SU-DHL-6 (cell line): ENCODE results near the gene ADRB1.

Source experiments
- CTCF ChIP-seq: fragments of 200-600 bp; sonication (generic); IDR thresholded peaks from one replicate; pipeline ENCODE4 v1.5.1; 2017; ENCODE audit warnings: antibody characterized with exemption, mild to moderate bottlenecking, low read length, moderate library complexity; ENCODE audit not compliant: insufficient read depth, poor library complexity, severe bottlenecking
- EZH2phosphoT487 ChIP-seq: fragments of 200-600 bp; sonication (generic), shearing (Covaris generic); conservative IDR thresholded peaks from 2 replicates; pipeline ENCODE4 v1.6.1; 2018; ENCODE audit warnings: mild to moderate bottlenecking, antibody characterized with exemption, low read length, moderate library complexity, mixed read lengths

DNA sequence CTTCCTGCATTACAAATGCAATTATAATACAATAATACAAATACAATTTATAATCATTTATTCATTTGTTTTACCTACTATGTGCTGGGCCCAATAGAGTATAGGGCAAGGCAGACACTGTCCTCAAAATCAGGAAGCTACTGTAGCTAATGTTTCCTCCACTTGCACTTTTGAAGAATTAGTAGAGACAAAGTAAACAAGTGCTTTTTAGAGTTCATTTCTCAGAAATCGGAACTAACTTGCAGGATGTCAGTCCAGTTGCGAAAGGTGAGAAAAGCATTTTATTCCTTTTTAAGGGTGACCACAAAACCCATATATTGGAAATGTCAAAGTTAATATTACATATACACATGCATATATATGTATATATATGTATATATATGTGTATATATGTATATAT lies 14.2 kb downstream of the ADRB1 start:
- no peak for TF ChIP-seq CTCF
- TF ChIP-seq EZH2phosphoT487: no peak
